ENCODE data around the gene MVK.
A peak's percentile ranks its signal among the peaks of the same experiment; 100 is the strongest.

MVK gene

DNA sequence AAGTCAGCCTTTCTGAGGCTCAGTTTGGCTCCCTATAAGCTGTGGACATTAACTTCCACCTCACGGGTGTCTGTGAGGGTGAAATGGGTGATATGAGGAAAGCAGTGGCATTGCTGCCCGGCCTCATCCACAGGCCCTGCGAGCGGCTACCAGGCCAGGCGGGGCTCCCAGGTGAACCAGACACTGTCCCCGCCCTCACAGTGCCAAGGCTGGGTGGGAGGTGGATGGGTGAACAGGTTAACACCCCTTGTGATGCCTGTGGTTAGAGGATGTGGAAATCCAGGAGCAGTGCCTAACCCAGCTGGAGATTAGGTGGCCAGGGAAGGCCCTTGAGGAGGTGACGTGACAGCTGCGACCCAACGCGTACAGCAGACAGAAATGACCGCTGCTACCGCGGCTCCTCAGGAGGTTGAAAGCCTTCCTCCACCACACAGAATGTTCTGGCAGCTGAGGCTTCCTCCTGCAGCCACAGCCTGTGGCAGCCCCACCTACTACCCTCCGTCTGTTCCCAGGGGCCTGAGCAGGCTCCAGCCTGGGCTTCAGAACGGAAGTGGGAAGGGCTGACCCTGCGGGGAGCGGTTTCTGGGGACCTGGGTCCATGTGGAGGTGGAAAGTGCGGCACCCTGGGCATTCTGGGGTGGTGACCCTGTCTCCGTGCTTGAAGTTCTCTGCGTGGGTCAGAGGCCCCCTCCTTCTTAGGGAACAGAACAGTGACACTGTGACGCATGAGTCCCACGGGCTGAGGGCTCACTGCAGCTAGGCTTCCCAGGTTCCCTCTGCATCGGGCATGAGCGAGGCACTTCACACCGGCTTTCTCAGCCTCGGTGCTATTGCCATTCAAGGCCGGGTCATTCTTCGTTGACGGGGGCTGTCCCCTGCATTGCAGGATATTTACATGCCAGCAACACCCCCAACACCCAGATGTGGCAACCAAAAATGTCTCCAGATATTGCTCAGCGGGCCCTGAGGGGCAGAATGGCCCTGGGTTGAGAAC, 10.0 kb upstream of the MVK start:
- no peak for DNase-seq

DNA sequence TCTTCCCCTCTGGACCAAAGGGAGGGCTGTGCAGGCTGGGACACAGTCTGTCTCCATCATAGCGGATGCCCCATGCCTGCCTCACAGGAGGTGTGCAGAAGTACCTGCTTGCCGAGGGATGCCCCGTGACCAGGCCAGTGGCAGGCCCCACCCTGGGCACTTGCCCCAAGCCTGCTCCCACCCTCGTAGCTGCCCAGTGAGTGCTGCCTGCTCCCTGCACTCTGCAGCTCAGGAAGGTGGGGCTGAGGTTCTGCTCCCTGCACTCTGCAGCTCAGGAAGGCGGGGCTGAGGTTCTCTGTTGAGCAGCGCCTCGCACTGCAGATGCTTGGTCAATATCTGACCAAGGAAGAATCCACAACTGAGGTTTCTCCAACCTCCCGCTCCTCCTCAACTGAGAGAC, 7.2 kb upstream of the MVK start:
- DNase-seq = no peak

DNA sequence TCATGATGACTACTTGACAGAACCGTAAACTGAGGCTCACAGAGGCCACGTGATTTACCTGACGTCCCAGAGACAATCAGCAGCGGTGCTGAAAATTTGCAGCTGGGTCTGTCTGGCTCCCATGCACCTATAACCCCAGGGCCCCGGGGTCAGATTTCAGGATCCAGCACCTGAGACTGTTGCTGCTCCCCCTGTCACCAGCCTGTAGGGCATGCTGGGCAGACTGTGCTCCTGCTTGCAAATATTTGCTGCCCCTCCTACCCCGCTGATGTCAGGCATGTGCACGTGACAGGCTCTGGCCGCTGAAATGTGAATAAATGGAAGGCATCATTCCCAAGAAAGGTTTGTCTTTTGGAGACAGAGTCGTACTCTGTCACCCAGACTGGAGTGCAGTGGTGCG, 6.3 kb upstream of the MVK start:
- DNase-seq = no peak

DNA sequence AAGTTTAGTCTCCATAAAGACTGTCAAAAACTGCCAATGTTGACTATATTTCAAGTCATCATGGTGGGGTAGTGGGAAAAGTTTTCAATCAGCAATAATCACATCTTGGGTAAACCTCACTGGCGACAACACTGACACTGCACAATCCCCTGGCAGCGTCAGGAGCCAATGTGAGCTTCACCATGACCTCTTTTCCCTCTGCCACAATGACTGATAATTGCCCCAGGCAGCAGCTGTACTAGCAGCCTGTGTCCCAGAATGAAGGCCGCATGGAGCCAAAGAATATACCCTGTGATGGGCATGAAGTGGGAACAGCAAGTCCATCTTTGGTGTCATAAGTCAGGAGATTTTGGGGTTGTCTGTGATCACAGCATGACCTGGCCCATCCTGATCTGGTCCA, 5.6 kb upstream of the MVK start:
- no peak for DNase-seq

DNA sequence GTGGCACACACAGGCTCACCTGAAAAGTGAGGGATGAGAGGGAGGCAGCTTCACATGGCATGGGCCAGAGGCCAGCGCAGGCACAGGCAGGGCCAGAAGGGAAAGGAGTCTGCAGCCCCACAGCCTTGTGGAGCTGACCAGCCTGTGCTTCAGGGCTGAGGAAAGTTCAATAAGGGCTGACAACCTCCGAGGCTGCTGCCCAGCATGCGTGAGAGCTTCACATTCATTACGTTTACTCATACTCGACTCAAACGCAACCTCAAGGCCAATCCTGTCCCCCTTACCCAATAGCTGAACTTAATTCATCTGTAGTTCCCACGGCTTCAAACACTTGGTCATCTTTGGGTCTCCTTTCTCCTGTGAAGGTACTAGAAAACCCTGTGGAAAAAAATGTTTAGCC, 5.1 kb upstream of the MVK start:
- DNase-seq = no peak

DNA sequence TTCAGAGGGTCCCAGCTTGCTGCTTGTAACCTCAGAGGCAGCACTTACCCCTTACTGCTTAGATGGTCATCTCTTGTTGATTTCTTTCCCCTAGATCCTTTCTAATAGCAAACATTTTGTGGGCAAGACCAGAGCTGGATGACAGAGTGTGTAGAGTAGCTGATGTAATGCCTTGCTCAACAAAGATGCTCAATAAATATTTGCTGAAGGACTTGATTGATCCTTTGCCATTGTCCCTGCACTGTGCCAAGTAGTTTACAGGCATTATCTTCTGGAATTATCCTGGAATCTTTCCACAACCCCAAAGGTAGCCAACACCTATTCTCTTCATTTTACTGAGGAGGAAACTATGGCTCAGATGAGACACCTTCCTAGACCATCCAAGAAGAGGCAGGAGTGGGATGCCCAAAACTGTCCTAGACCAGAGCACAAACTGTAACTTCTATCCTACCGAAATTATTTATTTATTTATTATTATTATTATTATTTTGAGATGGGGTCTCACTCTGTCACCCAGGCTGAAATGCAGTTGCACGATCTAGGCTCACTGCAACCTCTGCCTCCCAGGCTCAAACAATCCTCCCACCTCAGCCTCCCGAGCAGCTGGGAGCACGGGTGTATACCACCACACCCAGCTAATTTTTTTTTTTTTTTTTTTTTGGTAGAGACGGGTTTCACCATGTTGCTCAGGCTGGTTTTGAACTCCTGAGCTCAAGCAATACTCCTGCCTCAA, 1.7 kb upstream of the MVK start:
- no peak for DNase-seq

DNA sequence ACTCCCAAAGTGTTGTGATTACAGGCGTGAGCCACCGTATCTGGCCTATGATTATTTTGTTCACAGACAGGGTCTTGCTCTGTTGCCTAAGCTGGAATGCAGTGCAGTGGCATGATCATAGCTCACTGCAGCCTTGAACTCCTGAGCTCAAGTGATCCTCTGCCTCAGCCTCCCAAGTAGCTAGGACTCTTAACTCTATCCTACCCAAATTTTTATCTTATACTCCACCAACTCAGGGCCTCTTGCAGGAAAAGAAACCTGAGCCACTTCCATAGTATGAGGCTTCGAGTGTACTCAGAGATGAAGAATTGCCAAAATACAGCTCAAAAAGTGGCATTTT, 1.1 kb upstream of the MVK start:
- no peak for DNase-seq

DNA sequence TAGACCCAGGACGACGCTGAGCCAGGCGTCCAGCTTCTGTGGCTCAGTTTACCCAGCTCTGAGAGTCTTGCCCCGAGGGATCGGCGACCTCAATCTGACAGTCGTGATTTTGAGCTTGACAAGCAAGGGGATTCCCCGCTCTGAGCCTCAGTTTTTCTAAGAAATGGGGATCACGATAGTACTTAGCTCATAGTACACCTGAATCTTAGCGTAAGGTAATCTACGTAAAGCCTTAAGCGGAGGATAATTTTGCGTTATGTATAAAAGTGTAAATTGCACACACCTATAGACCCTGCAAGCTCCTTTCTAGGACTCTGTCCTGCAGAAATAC, 285 bp downstream of the MVK start:
- DNase-seq = no peak

DNA sequence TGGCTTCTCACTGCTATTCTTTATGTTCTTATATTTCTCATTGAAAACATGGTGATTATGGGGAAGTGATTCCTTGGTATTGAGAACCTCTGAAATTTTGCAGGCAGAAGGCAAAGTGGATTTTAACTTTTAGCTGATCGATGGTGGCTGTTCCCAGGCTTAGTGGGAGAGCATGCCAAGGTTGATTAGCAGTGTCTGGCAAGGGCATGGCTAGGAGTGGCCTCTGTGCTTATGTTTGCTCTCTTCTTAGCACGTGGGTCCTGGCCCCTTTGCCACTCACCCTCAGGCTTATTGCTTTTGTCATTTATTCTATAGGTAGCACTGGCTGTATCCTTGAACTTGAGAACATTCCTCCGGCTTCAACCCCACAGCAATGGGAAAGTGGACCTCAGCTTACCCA, 2.1 kb downstream of the MVK start:
- DNase-seq = no peak

DNA sequence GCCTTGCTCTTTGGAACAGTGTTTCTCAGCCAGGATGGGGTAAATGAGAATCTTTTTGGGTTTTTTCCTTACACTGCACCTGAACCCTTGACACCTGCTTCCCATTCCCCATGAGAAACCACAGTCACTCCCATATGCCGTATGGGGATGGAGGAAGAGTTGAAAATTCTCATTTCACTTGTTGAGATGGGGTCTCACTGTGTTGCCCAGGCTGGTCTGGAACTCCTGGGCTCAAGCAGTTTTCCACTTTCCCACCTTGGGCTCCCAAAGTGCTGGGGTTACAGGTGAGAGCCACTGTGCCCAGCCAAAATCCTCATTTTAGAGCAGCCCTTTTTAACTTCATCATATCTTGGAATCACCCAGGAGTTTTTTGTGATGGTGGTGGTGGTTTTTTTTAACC, 3.7 kb downstream of the MVK start:
- DNase-seq = no peak

DNA sequence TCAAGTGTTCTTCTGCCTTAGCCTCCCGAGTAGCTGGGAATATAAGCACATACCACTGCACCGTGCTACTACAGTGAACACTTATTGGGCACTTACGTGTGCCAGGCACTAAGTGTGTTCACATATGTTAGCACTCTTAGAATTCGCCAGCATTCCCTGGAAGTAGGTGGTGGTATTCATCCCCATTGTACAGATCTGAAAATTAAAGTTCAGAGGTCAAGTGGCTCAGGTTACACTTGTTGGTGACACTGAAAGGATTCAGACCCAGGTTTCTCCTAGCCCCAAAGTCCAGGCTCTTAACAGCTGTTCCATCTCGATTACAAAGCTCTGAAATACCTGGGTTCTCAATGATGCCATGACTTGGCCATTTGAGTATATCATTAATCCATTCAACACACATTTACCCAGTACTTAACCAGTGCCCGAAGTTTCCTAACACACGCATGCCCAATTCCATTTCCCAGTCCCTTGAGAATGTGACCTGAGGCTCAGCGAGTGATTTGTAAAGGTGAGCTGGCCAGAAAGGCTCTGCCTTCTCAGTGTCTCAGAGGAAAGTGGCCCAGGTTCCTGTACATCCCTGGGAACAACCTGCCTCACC, 4.8 kb downstream of the MVK start:
- no peak for DNase-seq

DNA sequence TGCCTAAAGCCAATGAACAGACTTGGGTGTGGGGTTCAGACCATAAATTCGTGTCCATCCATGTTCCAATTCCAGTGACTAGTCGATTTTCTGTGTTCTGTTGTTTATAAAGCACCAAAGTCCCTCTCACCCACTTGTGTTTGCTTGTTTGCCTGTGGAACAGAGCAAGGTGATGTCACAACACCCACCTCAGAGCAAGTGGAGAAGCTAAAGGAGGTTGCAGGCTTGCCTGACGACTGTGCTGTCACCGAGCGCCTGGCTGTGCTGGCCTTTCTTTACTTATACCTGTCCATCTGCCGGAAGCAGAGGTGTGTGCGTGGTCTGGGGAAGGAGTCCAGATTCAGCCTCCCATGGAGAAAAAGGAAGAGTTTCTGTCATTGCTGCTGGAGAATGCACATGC, 6.0 kb downstream of the MVK start:
- no peak for DNase-seq

DNA sequence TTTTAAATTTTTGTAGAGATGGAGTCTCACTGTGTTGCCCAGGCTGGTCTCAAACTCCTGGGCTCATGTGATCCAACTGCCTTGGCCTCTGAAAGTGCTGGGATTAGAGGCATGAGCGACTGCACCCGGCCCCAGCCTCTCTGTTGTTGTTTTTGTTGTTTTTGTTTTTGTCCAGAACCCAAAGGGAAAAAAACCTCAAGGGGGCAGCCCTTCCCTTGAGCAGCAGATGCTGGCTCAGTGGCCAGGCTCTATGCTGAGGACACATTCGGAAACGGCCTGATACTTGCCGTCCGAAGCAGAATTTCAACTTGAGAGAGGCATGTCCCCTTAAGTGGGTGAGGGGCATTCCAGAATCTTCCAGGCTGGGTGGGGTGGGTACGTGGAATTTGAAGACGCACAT, 6.7 kb downstream of the MVK start:
- DNase-seq = peak in 4 of 56 donors; percentile 3 to 19 (median 12)

DNA sequence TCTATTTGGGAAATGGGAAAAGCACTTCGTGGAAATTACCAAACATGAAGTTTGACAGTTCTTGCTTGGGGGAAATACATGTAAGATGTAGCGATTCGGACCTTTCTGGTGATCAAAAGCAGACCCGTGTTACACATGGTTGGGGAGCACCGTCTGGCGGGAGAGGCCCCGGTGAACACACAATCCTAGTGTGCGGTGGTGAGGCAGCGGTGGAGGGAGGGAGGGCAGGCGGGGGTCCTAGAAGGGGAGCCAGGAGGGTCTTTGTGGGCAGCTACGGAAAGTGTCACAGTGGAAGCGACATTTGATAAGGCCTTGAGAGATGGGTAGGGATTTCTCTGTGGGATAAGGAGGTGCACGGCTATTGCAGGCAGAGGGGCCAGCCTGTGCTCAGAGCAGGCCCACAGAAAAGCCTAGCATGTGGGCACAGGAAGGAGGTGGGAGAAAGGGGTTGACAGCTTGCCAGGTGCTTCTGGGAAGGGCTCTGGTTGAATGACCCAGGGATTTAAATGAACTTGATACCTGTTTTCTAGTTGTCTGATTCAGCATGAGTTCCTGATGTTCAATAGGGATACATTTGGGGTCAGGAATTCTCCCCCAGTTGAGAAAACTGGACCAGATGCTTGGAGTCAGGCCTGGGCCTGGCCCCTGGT, 7.2 kb downstream of the MVK start:
- no peak for DNase-seq

DNA sequence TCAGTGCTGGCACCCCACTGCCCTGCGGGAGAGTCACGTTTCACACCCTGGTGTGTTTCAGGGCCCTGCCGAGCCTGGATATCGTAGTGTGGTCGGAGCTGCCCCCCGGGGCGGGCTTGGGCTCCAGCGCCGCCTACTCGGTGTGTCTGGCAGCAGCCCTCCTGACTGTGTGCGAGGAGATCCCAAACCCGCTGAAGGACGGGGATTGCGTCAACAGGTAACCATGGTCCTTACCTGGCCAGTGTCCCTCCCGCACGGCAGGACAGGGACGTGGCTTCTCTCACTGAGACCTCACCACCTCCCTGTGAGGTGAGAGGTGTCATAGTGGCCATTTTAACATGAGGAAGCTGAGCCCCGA, 7.7 kb downstream of the MVK start:
- no peak for DNase-seq

DNA sequence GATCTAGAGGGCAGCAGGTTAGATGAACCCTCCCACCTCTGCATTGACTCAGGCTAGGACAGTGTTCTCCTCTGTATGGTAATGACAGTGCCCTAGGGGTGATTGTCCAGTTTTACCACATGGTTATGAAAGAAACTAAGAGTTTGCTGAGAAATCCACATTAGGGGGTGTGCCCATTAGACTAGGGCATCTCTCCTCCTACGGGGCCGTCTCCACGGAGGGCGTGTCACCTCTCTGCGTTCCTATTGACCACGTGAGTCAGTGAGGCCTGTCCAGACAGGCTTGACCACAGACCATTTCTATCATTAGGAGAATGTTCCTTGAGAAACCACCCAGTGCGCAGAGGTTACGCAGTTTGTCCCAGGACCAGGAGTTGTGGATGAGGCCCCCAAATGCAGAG, 8.3 kb downstream of the MVK start:
- no peak for DNase-seq

DNA sequence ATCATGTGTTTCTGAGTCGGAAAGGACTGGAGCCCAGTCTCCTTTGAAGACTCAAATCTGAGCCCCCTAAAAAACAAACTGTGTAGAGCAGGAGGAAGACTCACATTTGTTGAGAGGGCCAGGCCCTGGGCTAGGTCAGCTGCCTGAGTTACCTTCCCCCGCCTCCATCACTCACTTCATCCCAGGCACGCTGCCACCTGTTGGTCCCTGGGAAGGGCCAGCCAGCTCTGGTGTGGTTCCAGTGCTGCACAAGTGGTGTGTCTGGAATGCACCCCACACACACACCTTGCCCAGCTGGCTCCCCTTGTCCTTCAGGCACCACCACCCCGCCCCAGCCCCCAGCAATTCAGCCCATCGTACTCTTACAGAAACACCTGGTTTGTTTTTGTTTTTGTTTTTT, 9.0 kb downstream of the MVK start:
- no peak for DNase-seq

DNA sequence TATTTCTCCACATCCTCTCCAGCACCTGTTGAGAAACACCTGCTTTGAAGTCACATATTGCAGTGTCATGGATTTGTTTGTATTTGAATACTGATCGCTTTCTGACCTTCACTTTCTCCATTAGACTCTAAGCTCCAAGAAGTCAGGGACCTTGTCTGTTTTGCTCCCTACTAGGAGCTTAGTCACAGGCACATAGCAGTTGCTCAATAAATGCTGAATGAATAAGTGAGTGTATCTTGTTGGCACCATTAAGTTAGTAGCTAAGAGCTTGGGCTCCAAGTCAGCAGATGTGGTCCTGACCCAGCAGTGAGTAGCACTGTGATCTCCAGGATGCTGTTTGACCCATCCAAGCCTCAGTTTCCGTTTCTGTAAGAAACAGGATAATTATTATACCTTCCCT, 10.1 kb downstream of the MVK start:
- DNase-seq = no peak

DNA sequence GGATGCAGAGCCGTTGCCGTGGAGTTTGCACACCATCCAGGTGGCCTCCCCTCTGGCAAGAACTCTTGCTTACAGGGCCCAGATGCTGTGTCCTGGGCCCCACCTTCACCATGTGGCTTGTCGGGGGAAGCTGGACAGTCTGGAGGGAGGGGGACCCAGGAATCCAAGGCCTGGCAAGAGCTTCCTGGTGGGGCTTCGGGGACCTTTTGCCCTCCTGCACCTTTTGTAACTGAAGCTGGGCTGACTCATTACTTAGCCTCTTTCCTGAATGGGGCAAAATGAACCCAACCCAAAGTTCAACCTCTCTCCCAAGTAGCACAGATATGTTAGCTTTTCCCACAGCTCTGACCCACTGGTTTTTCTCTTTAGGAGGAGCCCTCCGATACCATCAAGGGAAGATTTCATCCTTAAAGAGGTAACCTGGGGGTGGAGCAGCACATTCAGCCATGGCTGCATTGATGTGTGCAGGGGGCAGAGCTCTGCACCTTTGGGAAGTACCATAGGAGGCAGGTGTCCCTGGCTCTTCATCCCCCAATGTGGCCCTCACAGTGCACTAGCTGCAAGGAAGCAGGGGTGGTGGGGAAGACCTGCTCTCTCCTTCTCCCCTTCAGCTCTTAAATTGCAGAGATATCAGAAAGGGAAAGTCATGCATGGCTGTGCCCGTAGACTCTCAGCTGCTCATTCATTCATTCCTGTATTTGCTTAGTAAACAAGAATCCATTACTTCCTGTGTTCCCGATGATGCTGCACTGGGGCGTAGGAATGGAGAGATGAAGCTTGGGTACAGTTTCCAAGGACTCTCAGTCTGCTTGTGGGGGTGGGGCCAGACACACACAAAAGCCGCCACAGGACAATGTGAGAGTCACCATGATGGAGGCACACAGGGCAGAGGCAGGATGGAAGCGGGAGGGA, 13.0 kb downstream of the MVK start:
- DNase-seq = no peak

DNA sequence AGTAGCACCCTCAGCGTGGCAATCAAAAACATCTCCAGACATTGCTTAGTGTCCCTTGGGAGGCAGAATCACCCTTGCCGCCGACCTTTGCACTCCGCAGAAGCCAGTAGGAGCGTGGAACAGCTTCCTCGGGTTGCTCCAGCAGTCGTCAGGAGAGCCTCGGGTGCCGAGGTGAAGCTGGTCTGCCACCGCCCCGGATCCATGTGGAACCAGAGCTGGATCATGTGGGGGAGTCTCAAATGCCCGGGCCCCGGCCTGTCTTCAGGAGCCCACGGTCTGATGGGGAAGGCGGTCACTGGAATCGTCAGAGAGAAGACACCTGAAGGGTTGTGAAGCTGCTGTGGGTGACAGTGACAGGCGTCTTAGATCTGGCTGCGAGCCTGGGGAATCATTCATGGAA, 14.3 kb downstream of the MVK start:
- no peak for DNase-seq
